ENCODE measurements around the gene MMP20.

DNA sequence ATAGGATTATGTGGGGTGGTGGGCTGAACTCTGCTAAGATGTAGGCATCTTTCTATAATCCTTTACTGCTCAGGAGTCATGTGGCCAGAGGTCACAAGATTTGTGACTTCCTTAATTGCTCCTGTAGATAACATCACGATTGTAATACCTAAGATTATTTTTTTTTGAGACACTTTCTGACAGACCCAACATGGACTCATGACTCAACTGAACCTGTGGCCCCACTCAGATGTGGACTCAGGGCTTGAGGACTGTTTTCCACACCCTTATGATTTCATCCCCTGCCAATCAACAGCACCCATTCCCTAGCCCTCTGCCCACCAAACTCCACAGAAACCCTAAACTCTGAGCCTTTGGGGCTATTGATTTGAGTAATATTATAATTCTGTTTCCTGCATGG, 59.0 kb downstream of the MMP20 start:
- TF ChIP-seq, protein P1, sequence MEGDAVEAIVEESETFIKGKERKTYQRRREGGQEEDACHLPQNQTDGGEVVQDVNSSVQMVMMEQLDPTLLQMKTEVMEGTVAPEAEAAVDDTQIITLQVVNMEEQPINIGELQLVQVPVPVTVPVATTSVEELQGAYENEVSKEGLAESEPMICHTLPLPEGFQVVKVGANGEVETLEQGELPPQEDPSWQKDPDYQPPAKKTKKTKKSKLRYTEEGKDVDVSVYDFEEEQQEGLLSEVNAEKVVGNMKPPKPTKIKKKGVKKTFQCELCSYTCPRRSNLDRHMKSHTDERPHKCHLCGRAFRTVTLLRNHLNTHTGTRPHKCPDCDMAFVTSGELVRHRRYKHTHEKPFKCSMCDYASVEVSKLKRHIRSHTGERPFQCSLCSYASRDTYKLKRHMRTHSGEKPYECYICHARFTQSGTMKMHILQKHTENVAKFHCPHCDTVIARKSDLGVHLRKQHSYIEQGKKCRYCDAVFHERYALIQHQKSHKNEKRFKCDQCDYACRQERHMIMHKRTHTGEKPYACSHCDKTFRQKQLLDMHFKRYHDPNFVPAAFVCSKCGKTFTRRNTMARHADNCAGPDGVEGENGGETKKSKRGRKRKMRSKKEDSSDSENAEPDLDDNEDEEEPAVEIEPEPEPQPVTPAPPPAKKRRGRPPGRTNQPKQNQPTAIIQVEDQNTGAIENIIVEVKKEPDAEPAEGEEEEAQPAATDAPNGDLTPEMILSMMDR (IDR thresholded peaks at IDR 0.05), result no peak
- TF ChIP-seq POLR2AphosphoS5 (IDR thresholded peaks at IDR 0.05) (no peak), EP300 (IDR thresholded peaks at IDR 0.05) (no peak), POLR2A (IDR thresholded peaks at IDR 0.05; ENCODE audit: low read depth) (no peak)

All from esophagus muscularis mucosa (tissue), 4 donors.